ENCODE results near the gene PNMA1.

PNMA1 gene

DNA sequence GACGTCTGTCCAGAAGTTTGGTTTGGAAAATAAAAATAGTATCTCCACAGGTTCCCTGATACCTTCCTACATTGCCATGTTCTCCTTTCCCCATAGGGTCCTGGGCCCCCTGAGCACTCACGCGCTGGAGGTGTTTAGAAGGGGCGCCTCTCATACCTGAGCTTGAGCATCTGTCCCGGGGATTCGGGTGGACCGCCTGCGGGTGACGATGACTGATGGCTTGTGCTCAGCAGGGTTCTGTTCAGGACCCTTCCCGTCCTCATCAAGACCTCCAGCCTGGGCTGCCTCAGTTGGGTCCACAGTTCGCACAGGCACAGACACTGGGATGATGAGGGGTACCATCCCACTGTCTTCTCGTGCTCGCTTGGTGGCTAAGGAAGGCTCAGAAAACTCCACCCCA, 22.7 kb upstream of the PNMA1 start:
- no peak for DNase-seq

DNA sequence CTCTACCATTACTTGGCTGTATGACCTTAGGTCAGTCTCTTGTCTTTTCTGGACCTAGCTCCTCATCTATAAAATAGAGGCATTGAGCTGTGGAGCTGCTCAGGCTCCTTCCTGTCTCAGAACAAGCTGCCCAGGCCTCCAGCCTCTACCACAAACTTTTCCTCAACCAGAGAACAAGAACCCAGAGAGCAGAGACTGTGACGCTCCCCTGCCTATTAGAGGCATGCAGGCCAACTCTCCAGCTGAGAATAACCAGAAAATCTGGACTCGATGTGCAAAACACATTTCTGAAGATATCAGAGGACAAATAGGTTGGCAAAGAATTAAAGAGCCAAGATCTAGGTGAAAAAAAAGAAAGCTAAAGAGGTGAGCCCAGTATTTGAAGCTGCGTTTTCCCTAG, 17.8 kb upstream of the PNMA1 start:
- no peak for DNase-seq

DNA sequence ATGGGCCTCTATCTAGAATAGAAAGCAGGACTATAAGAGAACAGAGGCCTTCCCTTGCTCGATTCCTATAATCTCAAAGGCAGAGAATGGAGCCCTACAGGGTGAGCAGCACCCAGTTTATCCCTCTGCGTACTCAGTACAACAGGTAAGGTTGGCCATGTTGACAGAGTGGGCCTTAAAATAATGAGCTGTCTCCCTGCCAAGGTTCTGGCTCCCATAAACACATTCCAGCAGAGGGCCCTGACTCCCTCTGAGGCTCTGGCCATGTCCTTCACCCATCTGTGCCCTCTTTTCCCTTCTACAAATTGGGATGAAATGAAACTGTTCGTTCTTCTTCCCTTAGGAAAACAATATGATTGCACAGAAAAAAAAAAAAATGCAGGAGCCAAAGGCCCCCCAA, 16.9 kb upstream of the PNMA1 start:
- DNase-seq, result no peak

DNA sequence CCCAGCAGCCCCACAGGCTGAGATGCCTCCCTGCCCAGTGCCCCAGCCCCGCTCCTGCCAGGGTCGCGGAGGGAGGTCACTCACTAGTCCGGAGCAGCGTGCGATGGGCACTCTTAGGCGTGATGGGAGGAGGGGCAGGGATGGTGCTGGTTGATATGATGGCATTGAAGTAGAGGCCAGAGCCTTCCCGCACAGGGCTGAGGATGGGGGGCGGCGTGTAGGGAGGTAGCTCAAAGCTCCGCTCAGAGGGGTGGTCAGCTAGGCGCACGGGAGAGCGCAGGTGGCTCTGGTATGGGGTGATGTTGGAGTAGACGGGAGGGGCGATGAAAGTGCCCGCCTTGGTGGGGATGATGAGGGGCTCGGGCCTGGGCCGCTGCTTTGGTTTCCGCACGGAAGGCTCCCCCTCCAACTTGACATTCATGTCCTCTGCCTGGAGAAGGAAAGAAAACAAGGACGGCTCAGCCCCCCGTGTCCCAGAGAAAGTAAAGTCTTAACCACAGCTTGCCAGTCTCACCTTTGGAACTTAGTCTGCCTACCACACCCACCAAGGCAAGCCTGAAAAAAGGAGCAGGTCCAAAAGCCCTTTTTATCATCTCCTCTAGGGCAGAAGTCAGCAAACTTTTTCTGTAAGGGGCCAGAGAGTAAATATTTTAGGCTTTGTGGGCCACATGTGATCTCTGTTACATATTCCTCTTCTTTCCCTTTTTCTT, 15.5 kb upstream of the PNMA1 start:
- DNase-seq, result no peak

DNA sequence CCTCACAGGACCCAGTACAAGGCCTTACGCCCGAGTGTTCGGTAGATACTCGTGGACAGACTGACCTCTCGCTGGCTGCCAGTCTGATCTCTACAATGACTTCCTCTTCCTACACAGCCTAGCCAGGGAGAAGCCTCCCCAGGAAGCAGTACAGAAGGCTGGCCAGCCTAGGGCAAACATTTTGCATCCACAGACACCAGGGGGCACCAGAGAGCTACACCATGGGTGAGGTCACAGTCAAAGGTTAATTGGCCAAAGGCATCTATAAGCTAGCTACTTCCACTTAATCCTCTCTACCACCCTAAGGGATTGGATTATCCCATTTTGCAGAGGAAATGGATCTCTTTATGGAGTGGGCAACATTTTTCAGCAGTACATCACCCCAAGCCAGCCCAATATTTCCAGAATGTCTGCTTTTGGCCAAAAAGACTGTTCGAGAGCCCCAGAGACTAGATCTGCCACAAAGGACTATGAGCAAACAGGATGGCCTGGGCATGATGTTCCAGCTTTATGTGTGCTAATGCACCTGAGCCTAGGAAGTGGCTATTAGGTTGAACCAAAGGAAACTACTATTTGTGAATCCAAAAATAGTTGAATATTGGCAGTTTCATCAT, 14.6 kb upstream of the PNMA1 start:
- DNase-seq, result peak; percentile 86

DNA sequence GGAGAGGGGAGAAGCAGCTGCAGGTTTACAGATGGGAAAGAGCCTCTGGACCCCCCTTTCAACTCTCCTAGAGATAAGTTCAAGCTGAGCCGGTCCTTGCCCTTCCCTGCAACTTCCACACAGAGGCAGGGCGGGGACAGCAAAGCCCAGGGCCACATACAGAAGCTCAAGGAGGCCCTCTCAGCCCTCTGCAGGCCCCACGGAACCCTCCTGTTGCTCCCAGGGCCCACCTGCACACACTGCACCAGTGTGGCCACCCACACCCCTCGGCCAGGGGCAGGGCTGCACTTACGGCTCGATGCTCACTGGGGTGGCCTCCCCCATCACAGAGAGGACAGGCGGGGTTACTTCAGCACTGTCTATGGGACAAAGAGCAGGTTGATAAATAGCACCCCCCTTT, 13.0 kb upstream of the PNMA1 start:
- no peak for DNase-seq

DNA sequence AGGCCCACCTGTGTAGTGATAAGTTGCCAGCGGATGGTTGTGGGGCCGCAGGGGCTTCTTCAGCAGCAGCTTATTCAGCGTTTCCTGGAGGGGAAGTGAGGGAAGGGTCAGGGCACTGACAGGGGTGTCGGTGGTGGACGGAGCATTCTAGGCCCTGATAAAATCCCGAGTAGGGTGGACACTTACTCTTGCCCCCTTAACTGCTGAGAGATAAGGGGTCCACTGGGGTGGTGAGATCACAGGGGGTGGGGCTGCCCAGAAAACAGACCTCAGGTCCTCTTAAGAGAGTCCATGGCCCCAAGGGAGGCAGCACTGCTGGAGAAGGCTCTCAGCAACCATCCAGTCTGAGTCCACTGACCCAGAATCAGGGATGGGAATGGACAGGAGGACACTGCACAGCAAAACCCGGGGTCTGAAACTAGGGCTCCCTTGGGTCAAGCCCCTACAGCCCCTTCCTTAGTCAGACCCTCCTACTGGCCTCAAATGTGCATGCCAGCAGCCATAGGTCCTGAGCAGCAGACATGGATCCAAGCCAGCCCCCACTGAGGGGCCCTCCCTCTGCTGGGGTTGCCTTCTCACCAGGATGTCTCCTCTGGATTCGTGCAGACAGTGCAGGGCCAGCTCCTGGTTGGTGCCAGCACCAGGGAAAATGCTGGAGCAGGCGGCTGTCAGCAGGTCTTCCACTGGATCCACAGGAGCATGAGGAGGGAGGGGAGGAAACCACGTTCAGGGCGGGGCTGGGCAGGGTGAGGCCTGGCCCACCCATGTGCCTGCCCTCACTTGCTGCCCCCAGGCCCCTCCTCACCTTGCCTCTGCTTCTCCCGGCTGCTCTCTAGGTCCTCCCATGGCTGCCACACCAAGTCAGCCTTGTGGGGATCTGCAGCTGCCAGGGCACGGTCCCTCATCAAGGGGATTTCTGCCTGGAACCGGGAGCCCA, 12.1 kb upstream of the PNMA1 start:
- DNase-seq, result no peak

DNA sequence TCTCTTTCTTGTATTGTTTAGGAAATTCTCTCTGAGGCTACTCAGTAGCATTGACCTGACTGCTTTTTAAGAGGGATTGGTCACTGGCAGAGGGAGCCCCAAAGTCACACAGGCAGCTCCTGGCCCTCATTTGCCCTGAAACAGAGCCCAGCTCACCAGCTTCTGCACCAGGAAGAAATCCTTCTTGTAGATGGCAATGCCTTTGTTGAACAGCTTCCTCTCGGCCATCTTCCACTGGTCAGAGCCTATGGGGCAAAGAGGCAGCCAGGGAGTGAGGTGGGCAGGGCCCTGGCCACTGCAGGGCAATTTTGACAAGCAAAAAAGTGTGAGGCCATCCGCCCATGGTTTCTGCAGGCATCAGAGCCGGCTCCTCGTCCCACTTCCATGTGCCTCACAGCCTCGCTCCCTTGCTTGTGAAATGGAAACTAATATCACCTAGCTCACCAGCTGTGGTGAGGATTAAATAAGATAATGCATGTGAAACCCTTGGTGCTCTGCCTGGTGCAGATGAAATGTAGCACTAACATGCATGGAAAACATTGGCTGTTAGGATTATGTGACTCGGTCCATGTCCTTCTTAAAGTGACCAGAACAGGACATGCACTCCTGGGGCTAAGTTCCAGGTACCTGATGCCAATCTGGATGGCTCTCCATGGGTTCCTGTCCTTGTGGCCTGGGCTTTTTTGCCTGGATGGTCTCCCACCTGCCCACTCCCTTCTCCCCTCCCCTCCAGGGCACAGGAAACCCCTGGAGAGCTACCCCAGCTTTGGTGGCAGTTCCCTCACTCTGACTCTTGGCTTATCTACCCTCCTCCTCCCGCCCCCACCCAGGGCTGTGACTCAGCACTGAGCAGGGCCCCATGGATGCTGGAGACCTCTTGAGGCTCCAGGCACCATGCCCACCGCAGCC, 11.2 kb upstream of the PNMA1 start:
- no peak for DNase-seq

DNA sequence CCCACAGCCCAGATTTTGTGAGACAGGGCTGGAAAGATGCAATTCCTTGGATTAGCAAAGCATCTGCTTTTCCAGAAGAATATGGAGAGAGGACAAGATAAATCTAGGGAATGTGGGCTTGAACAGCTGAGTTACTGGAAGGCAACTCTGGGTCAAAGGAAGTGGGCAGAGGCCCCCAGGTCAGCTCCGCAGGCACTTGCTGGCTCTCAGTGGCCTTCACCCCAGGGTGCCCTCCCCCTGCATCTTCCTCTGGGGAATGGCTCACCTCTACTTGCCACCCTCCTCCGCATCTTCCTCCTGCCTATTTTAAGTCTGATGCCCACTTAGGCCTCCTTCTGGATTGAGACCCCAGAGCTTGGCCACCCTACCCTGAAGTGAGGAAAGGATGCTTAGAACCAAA, 10.5 kb upstream of the PNMA1 start:
- DNase-seq, result no peak

DNA sequence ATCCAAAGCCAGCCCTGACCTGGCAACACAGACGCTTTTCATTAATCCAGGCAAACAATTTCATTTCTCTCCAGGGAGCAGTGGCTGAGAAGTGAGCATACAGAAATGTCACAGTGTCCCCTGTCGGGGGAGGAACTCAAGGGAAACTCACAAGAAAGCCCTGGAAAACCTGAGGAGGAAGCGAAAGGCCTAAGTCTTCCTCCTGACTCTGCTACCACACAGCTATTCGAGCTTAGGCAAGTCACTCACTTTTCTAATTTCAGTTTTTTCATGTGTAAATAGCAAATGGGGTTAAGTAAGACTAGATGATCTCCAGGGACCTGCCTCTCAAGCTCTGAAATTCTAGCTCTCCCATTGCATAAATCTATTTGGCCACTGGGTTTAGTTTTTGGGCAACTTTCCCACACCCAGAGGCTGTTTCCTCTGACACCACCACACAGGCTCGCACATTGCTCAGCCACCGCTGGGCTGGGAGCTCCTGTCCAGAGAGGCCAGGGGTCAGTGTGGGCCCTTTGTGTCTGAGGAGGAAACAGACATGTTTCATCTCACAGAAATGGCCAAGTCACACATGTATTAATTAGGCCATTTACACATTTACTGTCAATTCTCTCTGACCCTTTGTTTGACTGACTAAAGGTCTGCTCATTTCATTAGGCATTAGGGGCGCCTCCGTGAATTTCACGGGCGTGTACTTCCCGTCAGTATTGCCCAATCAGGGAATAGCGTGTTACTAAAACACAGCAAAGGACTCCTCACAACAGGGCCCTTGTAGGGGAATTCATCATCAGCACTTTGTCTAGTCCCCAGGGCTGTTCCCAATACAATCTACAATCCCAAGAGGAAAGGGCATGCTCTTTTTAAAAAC, 9.8 kb upstream of the PNMA1 start:
- no peak for DNase-seq

DNA sequence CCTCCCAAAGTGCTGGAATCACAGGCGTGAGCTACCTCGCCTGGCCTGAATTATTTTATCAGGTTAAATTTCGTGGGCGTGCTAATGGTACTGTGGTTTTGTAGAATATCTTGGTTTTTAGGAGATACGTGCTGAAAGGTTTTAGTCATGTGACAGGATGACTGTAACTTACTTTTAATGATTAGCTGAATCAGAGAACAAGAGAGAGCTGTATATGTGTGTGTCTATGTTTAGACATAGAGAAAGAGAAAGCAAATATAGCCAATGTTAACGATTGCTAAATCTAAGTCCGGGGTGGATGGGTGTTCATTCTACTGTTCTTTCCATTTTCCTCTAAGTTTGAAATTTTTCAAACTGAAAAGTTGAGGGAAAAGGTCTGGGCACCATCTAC, 9.2 kb upstream of the PNMA1 start:
- no peak for DNase-seq

DNA sequence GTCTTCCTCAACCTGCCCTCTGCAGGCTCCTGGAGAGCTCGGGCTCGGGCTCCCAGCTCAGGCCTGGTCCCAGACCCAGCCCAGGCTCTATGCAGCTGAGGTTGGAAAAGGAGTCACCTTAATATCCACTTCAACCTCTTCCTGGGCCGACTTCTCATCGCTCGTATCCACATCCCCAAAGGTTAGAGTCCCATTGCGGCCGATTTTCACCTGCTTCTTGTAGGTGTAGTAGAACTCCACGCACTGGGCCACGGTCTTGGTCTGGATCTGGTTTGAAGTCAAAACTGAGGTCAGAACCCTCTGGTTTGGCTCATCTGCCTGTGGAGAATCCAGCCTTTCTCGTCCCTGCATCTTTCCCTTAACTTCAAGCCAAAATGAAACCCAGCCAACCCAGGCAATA, 8.4 kb upstream of the PNMA1 start:
- no peak for DNase-seq

DNA sequence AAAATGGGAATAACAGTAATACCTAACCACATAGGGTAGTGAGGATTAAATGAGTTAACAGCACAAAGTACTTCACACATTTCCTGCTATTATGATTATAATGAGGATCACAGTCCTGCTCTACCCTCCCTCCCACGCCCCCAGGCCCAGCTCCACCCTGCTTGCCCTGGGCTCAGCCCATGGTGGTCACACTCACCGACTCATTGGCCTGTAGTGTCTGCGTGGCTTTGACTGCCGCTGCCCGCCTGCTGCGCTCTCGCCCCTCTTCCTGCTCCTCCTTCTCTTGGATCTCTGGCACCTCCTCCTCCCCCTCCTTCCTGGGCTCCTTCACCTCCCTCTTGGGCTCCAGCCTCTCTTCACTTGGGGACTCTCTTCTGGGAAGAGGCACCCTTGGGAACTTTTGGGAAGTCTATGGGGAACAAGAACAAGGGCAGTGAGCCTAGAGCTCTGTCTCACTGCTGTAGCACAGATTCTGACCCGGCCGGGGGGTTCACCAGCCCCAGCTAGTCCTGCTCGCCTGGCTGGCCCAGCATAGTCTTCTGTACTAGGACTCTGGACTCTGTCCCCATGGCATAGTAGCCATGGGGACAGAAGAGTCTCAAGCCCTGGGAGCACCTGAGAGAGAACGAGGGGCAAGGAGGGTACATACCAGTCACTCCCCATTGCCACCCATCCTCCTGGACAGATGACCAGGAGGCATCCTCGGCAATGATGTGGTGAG, 7.1 kb upstream of the PNMA1 start:
- no peak for DNase-seq

DNA sequence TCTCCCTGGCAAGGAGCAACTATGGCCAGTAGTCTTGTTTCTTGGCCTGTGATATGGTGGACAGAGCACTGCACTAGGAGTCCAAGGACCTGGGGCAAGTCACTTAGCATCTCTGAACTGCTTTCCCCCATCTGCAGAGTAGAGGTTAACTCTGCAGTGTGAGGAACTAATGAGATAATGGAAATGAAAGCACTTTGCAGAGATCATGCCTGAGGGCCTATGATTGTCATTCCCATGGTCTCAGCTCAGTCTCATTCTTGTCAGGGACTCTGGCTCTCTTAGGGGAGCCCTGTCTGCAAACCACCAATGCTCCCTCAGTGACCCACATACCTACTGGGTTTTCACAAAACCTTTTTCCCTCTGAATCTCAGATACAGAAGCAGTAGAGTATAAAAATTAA, 6.5 kb upstream of the PNMA1 start:
- no peak for DNase-seq

DNA sequence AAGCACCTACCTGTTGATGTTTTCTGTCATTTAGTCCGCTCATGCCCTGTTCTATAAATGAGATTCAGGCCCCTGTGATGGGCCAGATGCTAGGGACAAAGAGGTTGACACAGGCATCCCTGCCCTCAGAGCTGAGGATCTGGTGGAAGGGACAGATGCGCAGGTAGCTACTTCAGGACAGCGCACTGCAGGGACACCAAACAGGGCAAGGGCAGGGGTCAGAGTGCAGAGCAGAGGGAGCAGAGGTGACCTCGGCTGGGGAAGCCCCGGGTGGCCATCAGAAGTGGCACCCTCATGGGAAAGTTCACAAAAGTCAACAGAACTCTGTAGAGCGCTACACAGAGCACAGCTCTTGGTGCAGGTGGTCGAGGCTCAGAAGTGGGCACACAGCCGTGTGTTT, 5.6 kb upstream of the PNMA1 start:
- DNase-seq, result no peak

DNA sequence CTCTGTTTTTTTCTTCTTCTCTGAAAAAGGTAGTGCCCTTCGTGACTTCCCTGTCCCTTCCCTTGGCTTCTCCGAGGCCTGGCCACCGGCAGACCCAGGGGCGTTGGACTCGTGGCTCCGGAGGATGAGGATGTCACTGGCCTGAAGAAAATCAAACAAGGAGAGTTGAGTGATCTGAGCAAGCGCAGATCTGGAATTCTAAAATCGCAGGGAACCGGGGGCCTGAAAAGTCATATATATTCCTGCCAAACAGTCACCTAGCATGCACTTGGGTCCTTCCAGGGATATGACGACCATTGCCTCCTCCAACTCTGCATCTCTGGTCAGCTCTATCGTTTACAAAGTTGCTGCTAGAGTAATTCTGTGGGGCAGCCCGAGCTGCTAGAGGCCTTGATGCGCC, 5.2 kb upstream of the PNMA1 start:
- no peak for DNase-seq

DNA sequence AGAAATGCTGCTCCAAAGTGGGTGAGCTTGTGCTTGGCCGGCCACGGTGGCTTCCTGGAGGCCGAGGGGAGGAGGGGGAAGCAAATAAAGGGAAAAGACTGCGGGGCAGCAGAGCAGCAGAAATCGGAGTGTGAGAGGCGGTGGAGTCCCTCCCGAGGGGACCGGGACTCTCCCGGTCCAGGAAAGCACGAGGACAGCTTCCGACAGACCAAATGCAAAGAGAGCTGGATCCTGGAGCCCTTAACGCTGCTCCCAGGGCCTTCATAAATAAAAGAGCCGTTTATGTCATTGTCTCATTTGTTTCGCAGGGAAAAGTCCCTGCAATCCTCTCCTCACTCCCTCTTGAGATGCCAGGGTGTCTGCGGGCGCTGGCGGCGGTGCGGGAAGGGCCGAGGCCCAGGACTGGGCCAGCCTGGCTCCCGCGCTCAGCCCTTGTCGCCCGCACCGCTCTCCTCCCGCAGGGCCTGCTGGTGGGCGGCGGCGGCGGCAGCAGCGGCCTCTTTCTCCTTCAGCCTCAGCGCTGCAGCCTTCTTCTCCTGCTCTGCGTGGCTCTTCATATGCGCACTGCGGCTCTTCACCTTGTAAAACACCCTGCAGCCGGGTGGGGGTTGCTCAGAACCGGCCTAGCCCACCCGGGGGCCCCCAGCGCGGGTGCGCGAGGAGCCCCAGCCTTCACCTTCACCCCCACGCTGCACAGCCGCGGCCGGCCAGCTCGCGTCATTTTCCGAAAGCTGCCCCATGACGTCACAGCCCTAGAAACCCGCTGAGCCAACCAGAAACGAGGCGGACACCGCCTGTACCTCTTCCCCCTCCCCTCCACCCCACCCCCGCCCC, 4.5 kb upstream of the PNMA1 start:
- DNase-seq, result no peak

DNA sequence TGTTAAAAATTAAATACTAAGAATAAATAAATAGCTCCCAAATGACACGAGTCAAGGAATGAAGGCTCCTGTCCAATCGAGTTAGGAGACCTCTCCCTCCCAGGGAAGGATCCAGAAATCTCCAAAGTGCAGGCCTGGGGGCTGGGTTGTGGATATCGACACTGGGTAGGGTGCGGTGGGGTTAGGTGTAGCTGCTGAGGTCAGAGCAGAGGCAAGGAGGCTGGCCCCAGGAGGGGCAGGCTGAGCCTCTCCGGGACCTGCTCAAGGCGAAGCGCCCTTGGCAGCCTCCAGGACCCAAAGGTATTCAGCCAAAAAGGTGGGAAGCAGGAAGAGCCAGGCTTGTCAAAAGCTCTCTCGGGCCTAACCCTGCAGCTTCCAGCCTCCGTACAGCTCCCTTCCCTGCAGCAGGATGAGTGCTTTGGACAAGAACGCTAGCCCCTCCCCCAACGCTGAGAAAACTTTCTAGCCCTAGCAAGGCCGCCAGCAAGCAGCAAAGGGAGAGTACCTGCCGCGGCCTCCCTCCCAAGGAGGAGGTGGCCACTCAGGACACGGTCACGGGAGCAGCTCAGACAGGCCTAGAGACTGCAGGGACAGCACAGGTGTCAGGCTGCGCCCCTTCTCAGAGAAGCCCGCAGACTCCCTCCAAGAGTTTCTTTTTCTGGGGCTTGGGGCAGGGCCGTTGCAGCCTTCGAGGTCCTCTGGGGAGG, 3.7 kb upstream of the PNMA1 start:
- no peak for DNase-seq

DNA sequence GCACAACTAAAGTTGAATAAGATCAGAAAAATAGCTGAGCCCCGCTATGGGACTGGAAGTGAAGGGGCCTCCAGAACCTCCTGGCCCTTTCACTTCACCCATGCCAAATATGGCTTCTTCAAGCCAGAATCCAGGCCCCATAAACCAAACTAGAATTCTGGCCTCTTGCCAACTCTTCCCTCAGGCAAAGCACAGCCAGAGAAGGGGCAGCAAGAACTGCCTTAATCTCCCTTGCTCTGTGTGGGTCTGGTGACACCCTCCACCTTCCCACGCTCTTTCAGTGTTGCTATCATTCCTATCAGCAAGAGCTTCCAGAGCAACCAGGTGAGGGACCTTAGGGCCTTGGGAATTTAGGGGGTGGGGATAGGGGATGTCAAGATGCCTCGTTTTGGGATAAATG, 3.1 kb upstream of the PNMA1 start:
- no peak for DNase-seq

DNA sequence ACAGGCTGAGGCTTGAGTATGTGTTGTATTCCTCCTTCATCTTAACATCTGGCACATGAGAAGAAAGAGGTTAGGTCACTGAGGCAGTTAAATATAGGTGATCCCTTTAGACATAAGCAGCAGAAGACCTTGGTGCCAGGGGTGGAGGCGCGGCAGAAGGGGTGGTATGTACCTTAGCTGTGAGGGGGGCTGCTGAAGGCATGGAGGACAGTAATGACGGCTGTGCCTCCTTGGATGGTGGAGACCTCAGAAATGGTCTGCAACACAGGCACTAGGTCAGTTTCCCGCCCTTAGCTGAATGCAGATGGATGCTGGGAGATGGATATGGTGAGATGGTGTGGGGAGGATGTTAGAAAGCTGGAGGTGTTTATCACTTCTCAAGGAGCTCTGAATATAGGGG, 1.5 kb upstream of the PNMA1 start:
- no peak for DNase-seq

Data from effector CD8-positive, alpha-beta T cell (primary cell).